Naive B cell (primary cell): ENCODE results near the gene DEGS1. TPM values are rescaled to one million over a fixed set of nuclear protein-coding genes. Genes with fewer than 3 reads are reported as not detected.

Experiments used
- ATAC-seq, 2 donors: fragments of 150-1000 bp; cut with Tn5 transposase; 2 replicates each; pipeline ENCODE4 v1.10.0; 2021; ENCODE audit warnings: low read depth in 2 of 2, mild to moderate bottlenecking in 2 of 2, moderate library complexity in 2 of 2
- DNase-seq: peaks from one replicate; pipeline ENCODE4 v3.0.0; 2022
- H3K27ac Mint-ChIP-seq, 6 donors: one replicate each; pipeline ENCODE4 v1.8.0; 2020 to 2022; ENCODE audit warnings: mild to moderate bottlenecking in 6 of 6, mixed read lengths in 6 of 6, moderate library complexity in 5 of 6, inconsistent platforms in 2 of 6
- H3K27me3 Mint-ChIP-seq, 3 donors: one replicate each; pipeline ENCODE4 v1.8.0; 2021 to 2022; ENCODE audit warnings: mixed read lengths in 3 of 3, mild to moderate bottlenecking in 1 of 3
- H3K36me3 Mint-ChIP-seq, 2 donors: one replicate each; pipeline ENCODE4 v1.8.0; 2020 to 2022; ENCODE audit warnings: mixed read lengths in 2 of 2, inconsistent platforms in 1 of 2, mild to moderate bottlenecking in 1 of 2
- H3K4me1 Mint-ChIP-seq, 3 donors: one replicate each; pipeline ENCODE4 v1.8.0; 2020 to 2022; ENCODE audit warnings: mixed read lengths in 3 of 3, inconsistent platforms in 1 of 3, mild to moderate bottlenecking in 1 of 3, moderate library complexity in 1 of 3
- H3K4me3 Mint-ChIP-seq, 8 donors: one replicate each; pipeline ENCODE4 v1.8.0; 2020 to 2022; ENCODE audit warnings: mild to moderate bottlenecking in 8 of 8, mixed read lengths in 8 of 8, moderate library complexity in 8 of 8, inconsistent platforms in 2 of 8
- H3K9me3 Mint-ChIP-seq, 7 donors: one replicate each; pipeline ENCODE4 v1.8.0; 2020 to 2022; ENCODE audit warnings: mixed read lengths in 7 of 7, mild to moderate bottlenecking in 5 of 7, inconsistent platforms in 2 of 7, moderate library complexity in 1 of 7
- polyA plus RNA-seq, 6 donors: library from polyadenylated mRNA; unstranded; fragments of 300-500 nt; fragmentation: Illumina TruSeq; gene quantifications; one replicate each; pipeline ENCODE4 v1.2.3, GENCODE V29; 2021; ENCODE audit warnings: low read depth in 6 of 6

Gene DEGS1
- polyA plus RNA-seq, 6 donors from 2014 or later = 153 to 219 (median 172) TPM

DNA sequence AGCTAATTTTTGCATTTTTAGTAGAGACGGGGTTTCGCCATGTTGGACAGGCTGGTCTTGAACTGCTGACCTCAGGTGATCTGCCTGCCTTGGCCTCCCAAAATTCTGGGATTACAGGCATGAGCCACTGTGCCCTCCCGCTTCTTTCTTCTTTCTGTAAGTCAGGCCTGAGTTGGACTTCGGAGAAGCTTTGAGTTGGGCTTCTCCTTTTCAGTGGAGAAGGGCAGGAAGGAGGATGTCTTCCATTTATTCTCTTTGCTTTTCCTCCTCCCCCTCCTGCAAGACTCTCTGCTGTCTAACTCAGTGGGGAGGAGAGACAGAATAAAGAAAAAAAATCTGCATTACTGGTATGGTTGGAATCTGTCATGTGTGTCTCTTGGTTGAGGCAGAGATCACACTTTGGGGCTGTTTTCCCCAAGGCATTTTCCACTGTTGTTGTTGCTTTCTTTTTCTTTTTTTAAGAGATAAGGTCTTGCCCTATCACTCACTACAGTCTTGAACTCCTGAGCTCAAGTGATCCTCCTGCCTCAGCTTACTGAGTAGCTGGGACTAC, 13.2 kb upstream of the DEGS1 start:
- Mint-ChIP-seq H3K27ac (peak overlapping the region in 4 of 6 donors; percentile 29 to 86 (median 81)), H3K4me3 (peak overlapping the region in 7 of 8 donors; percentile 16 to 88 (median 67)), H3K4me1 (peaks cover 32 to 41% (median 37%) of the 10 kb centered on the region in 3 donors), H3K36me3 (no peaks in the 10 kb centered on the region), H3K27me3 (no peaks in the 10 kb centered on the region), H3K9me3 (no peaks in the 10 kb centered on the region)
- ATAC-seq = no peak
- no peak for DNase-seq

DNA sequence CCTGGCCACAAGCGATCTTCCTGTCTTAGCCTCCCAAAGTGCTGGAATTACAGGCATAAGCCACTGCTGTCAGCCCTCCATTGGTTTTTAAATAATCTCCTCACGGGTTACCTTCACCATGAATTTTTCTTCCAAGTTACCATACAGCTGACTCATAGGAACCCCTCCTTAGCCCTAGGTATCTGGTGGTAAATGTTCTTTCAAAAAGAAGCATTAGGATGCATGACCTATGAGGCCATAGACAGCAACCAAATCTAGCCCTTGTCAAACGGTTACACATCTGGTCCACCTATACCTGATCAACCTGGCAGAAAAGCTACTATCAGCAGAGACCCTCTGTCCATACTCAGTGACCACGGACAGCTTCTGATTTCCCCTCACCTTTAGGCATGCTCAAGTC, 12.7 kb upstream of the DEGS1 start:
- Mint-ChIP-seq H3K4me3 (peak overlapping the region; percentile 29 to 88 (median 66)), H3K9me3 (no peaks in the 10 kb centered on the region), H3K4me1 (peaks cover 31 to 43% (median 38%) of the 10 kb centered on the region in 3 donors), H3K36me3 (no peaks in the 10 kb centered on the region), H3K27me3 (no peaks in the 10 kb centered on the region), H3K27ac (peak overlapping the region; percentile 29 to 84 (median 76))
- ATAC-seq (no peak), DNase-seq (no peak)

DNA sequence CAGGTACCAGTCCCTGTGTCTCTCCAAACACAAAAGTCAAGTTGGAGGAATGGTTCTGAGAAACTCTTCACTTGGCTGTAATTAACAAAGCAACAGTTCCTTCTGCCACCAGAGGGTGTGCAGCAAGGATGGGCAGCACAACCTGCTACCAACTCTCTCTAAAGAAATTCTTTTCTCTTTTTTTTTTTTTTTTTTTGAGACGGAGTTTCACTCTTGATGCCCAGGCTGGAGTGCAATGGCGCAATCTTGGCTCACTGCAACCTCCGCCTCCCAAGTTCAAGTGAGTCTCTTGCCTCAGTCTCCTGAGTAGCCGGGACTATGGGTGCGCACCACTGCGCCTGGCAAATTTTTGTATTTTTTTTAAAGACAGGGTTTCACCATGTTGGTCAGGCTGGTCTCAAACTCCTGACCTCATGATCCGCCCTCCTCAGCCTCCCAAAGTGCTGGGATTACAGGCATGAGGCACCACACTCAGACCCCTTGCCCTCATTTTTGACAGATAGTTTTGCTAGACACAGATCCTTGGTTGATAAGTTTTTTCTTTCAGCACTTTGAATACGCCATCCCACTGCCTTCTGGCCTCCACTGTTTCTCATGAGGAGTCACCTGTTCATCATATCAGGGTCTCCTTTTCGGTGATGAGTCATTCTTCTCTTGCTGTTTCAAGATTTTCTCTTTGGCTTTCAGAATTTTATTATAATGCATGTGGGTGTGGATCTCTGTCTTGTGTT, 12.1 kb upstream of the DEGS1 start:
- peak overlapping the region; percentile 65 to 88 (median 76) for H3K27ac Mint-ChIP-seq
- peaks cover 34 to 48% (median 44%) of the 10 kb centered on the region in 3 donors for H3K4me1 Mint-ChIP-seq
- H3K4me3 Mint-ChIP-seq = peak overlapping the region; percentile 0 to 88 (median 66)
- peak; percentile 32 to 47 for ATAC-seq
- DNase-seq = peak; percentile 42
- H3K27me3 Mint-ChIP-seq = no peaks in the 10 kb centered on the region
- no peaks in the 10 kb centered on the region for H3K36me3 Mint-ChIP-seq
- no peaks in the 10 kb centered on the region for H3K9me3 Mint-ChIP-seq

DNA sequence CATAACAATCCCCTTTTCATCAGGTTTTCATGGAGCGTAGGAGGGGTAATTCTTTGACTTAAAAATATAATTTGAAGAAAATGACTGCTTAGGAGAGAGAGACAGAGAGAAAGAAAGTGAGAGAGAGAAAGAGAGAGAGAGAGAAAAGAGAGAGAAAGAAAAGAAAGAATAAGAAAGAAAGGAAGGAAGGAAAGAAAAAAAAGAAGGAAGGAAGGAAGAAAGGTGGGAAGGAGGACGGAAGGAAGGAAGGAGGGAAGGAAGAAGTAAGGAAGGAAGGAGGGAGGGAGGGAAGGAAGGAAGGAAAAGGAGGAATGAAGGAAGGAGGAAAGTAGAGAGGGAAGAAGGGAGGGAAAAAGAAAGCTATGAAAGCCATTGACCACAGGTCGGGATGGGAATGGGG, 10.8 kb upstream of the DEGS1 start:
- H3K36me3 Mint-ChIP-seq = no peaks in the 10 kb centered on the region
- no peak for DNase-seq
- no peaks in the 10 kb centered on the region for H3K27me3 Mint-ChIP-seq
- H3K9me3 Mint-ChIP-seq = no peaks in the 10 kb centered on the region
- ATAC-seq = no peak
- peaks cover 34 to 49% (median 47%) of the 10 kb centered on the region in 3 donors for H3K4me1 Mint-ChIP-seq
- H3K27ac Mint-ChIP-seq = peak overlapping the region in 2 of 6 donors; percentile 17 to 38
- H3K4me3 Mint-ChIP-seq = no peak overlapping the region

DNA sequence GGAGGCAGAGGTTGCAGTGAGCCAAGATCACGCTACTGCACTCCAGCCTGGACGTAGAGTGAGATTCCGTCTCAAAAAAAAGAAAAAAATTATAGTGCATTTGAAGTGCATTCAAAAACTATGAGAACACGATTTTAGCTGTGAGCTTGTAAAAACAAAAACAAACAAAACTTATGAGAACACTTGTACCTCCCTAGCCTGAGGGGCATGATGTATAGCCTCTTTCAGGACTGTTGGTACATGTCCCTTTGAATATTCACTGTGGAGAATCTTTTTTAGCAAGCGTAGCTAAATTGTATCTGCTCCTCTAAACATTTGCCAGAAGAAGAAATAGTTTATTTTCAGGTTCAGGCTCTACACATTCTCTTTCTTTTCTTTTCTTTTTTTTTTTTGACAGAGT, 9.5 kb upstream of the DEGS1 start:
- Mint-ChIP-seq H3K27me3 (no peaks in the 10 kb centered on the region), H3K4me1 (peaks cover 34 to 47% (median 46%) of the 10 kb centered on the region in 3 donors)
- no peak for ATAC-seq

DNA sequence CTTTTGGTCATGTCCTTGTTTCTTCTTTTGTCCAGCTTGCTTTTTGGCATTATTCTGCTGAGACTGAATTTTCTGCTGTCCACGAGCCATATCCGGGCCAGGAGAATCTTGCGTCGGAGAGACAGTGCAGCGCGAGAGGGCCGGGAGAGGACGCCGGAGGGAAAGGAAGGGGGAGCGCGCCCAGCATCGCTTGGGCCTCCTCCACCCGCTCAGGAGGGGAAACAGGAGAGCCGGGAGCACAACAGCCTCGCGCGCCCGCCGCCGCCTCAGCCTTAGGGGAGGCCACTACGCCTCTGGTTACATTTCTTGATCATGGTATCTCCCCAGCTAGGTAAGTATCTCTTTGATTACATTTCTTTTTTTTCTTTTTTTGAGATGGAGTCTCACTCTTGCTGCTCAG, 7.4 kb upstream of the DEGS1 start:
- H3K4me1 Mint-ChIP-seq = peaks cover 17 to 28% (median 26%) of the 10 kb centered on the region in 3 donors
- peak overlapping the region in 6 of 8 donors; percentile 17 to 82 (median 64) for H3K4me3 Mint-ChIP-seq
- H3K27me3 Mint-ChIP-seq = no peaks in the 10 kb centered on the region
- peak overlapping the region in 3 of 6 donors; percentile 20 to 76 (median 44) for H3K27ac Mint-ChIP-seq
- ATAC-seq (peak in 1 of 2 donors; percentile 32), DNase-seq (no peak)
- H3K36me3 Mint-ChIP-seq = no peaks in the 10 kb centered on the region
- H3K9me3 Mint-ChIP-seq = no peaks in the 10 kb centered on the region

More for the DNA sequence above, 9.5 kb upstream of the DEGS1 start:
- H3K4me3 Mint-ChIP-seq = no peak overlapping the region
- H3K36me3 Mint-ChIP-seq = no peaks in the 10 kb centered on the region
- no peak overlapping the region for H3K27ac Mint-ChIP-seq
- DNase-seq = no peak
- H3K9me3 Mint-ChIP-seq = no peaks in the 10 kb centered on the region

DNA sequence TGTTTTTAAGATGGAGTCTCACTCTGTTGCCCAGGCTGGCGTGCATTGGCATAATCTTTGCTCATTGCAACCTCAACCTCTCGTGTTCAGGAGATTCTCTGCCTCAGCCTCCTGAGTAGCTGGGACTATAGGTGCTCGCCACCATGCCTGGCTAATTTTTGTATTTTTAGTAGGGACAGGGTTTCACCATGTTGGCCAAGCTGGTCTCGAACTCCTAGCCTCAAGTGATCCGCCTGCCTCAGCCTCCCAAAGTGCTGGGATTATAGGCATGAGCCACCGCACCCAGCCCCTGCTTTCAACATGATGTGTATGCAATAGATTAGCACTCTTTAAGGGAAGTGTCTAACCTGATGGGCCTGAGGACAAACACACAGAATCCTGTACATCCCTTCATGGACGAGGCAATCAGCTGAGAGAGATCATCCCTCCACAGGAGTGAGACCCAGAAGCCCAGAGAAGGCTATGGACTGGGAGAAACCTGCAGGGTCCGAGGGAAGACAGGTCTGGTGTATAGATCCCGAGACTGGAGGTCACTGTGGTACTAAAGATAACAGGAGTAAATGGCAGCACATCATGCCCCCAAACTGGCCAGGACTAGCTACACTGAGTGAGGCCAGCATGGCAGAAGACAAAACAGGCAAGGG, 5.6 kb upstream of the DEGS1 start:
- Mint-ChIP-seq H3K27ac (no peak overlapping the region), H3K4me3 (peak overlapping the region in 1 of 8 donors; percentile 27), H3K9me3 (no peaks in the 10 kb centered on the region), H3K4me1 (peaks cover 11 to 32% (median 28%) of the 10 kb centered on the region in 3 donors), H3K36me3 (no peaks in the 10 kb centered on the region), H3K27me3 (no peaks in the 10 kb centered on the region)
- no peak for ATAC-seq
- no peak for DNase-seq

DNA sequence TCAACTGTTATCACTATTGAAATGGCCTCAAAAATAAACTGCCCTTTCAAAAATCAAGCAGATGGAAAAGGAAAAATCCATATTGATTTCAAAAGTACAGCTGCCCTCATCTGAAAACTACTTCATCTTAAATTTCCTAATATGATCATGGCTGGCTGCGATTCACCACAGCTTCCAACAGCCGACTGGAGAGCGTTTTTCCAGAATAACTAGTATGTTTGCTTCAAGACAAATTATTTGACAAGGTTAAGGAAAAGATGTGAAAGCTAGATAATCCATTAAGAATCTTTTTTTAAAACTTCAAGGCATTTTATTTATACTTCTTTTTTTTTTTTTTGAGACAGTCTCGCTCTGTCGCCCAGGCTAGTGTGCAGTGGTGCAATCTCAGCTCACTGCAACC, 4.1 kb upstream of the DEGS1 start:
- no peaks in the 10 kb centered on the region for H3K9me3 Mint-ChIP-seq

DNA sequence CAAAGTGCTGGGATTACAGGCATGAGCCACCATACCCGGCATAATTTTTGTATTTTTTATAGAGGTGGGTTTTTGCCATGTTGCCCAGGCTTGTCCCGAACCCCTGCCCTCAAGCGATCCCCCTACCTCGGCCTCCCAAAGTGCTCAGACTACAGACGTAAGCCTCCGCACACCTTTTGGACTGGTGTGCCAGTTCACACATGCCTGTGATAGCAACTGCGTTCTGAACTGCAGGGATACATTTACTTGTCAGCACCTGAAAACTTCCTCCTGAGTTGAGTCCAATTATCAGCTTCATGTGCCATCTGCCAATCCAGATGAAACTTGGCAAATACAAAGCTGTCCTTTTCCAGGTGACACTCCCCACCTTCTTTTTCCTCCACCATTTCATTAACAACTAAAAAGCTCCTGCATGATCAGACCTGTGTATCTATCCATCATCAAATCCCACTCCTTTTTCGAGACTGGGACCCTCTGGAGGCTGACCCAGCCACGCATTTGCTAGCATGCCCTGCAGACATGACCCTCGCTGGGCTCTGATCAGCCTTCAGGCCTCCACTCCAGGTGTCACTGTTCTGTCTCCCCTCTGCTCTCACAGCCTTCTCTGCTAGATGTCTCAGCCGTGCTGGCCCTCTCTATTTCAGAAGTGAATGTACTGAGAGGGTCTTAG, 2.1 kb upstream of the DEGS1 start:
- DNase-seq (no peak), ATAC-seq (no peak)
- peaks cover 19 to 49% (median 42%) of the 10 kb centered on the region in 3 donors for H3K4me1 Mint-ChIP-seq
- H3K4me3 Mint-ChIP-seq = peak overlapping the region in 6 of 8 donors; percentile 22 to 96 (median 54)
- no peaks in the 10 kb centered on the region for H3K9me3 Mint-ChIP-seq
- H3K27ac Mint-ChIP-seq = peak overlapping the region in 4 of 6 donors; percentile 35 to 98 (median 72)
- no peaks in the 10 kb centered on the region for H3K36me3 Mint-ChIP-seq
- H3K27me3 Mint-ChIP-seq = no peaks in the 10 kb centered on the region

More for the DNA sequence above, 4.1 kb upstream of the DEGS1 start:
- peak overlapping the region in 1 of 6 donors; percentile 10 for H3K27ac Mint-ChIP-seq
- no peak overlapping the region for H3K4me3 Mint-ChIP-seq
- no peaks in the 10 kb centered on the region for H3K27me3 Mint-ChIP-seq
- DNase-seq (no peak), ATAC-seq (no peak)
- no peaks in the 10 kb centered on the region for H3K36me3 Mint-ChIP-seq
- peaks cover 12 to 37% (median 30%) of the 10 kb centered on the region in 3 donors for H3K4me1 Mint-ChIP-seq

DNA sequence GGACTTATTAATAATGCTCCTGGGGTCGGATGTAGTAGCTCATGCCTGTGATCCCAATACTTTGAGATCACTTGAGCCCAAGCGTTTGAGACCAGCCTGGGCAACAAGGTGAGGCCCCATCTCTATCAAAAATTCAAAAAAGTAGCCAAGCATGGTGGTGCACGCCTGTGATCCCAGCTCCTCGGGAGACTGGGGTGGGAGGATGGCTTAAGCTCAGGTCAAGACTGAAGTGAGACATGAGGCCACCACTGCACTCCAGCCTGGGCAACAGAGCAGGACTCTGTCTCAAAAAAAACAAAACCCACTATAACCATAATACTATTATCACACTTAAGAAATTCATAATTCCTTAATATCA, 1.6 kb upstream of the DEGS1 start:
- Mint-ChIP-seq H3K36me3 (no peaks in the 10 kb centered on the region), H3K4me3 (peak overlapping the region; percentile 26 to 96 (median 88)), H3K4me1 (peaks cover 19 to 52% (median 43%) of the 10 kb centered on the region in 3 donors), H3K9me3 (no peaks in the 10 kb centered on the region), H3K27ac (peak overlapping the region in 4 of 6 donors; percentile 35 to 98 (median 95)), H3K27me3 (no peaks in the 10 kb centered on the region)
- DNase-seq = no peak
- ATAC-seq = no peak

DNA sequence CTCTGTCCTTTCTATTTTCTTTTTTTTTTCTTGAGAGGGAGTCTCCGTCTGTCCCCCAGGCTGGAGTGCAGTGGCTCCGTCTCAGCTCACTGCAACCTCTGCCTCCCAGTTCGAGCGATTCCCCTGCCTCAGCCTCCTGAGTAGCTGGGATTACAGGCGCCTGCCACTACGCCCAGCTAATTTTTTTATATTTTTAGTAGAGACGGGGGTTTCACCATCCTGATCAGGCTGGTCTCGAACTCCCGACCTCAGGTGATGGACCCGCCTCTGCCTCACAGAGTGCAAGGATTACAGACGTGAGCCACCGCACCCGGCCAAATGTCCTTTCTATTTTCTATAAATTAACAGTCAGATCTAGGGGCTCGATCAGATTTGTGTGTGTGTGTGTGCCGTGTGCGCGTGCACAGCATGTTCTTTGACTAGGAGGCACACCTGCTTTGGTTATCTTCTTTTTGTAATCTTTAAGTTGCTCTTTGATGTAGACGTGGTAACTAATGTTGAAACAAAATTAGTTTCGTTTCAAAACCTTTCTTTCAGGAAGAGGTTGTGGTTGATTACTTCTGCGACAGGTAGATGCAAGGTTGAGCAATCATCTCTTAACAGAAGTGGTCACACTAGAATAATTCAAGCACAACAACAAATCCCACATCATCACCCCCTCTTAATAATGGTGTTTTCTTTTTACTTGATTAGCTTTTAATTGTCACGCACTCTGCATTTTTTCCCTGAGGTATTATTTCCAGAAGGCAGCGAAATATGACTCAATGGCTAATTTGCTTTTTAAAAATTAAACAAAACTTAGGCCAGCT, 779 bp upstream of the DEGS1 start:
- Mint-ChIP-seq H3K27me3 (no peaks in the 10 kb centered on the region), H3K4me3 (peak overlapping the region; percentile 83 to 96 (median 94)), H3K27ac (peak overlapping the region; percentile 94 to 99 (median 96)), H3K36me3 (no peaks in the 10 kb centered on the region), H3K9me3 (peaks cover 0 to 1% (median 0%) of the 10 kb centered on the region in 7 donors), H3K4me1 (peaks cover 22 to 60% (median 52%) of the 10 kb centered on the region in 3 donors)
- DNase-seq (peak; percentile 49), ATAC-seq (peak; percentile 38 to 44)

DNA sequence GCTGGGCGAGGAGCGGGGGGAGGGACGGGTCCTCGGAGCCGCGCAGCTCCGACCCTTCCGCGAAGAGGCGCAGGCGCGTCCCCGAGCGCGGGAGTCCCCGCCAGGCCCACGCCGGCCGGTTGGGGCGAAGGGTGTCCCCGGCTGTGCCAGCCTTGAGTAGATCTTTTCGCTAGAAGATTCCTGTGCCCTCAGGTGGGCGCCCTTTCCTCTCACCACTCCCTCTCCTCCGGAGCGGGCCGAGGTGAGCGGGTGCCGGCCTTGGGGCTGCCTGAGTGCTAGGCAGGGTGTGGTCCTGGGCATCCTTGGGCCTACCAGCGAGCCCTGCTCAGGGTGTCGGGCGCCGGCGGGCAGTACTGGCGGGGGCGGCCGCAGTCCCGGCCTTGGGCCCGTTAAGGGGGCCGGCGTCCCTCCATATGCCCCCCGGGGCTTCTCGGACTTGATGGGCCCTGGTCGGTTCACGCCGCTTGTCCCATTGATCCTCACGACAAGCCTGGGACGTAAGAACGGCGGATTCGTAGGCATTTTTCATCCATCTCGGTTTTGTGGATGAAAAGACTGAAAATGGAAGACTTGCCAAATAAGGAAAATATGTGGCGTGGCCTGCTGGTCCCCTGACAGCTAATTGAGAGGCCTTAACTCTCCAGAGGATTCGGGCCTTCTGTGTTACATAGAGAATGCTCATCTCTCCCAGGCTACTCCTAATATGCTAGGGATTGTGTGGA, 712 bp downstream of the DEGS1 start:
- Mint-ChIP-seq H3K9me3 (peaks cover 0 to 4% (median 0%) of the 10 kb centered on the region in 7 donors), H3K27me3 (no peaks in the 10 kb centered on the region), H3K36me3 (peaks cover 0 to 6% of the 10 kb centered on the region in 2 donors), H3K27ac (peak overlapping the region; percentile 66 to 98 (median 88)), H3K4me1 (peaks cover 26 to 69% (median 61%) of the 10 kb centered on the region in 3 donors), H3K4me3 (peak overlapping the region; percentile 83 to 96 (median 92))
- DNase-seq (peak; percentile 70), ATAC-seq (peak; percentile 53)
